GM19397 (cell line): ENCODE data around the gene CYP17A1.
"Not testable (repeated sequence)": the region's sequence is repeated elsewhere in the genome, so short reads cannot be mapped to it uniquely, and the experiment has no call there.

Experiments
- ATAC-seq: cut with Tn5 transposase; IDR thresholded peaks from one replicate; pipeline ENCODE4 v1.9.1; 2021; ENCODE audit warnings: mild to moderate bottlenecking, moderate library complexity; ENCODE audit not compliant: unreplicated experiment

CYP17A1 gene, protein sequence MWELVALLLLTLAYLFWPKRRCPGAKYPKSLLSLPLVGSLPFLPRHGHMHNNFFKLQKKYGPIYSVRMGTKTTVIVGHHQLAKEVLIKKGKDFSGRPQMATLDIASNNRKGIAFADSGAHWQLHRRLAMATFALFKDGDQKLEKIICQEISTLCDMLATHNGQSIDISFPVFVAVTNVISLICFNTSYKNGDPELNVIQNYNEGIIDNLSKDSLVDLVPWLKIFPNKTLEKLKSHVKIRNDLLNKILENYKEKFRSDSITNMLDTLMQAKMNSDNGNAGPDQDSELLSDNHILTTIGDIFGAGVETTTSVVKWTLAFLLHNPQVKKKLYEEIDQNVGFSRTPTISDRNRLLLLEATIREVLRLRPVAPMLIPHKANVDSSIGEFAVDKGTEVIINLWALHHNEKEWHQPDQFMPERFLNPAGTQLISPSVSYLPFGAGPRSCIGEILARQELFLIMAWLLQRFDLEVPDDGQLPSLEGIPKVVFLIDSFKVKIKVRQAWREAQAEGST

DNA sequence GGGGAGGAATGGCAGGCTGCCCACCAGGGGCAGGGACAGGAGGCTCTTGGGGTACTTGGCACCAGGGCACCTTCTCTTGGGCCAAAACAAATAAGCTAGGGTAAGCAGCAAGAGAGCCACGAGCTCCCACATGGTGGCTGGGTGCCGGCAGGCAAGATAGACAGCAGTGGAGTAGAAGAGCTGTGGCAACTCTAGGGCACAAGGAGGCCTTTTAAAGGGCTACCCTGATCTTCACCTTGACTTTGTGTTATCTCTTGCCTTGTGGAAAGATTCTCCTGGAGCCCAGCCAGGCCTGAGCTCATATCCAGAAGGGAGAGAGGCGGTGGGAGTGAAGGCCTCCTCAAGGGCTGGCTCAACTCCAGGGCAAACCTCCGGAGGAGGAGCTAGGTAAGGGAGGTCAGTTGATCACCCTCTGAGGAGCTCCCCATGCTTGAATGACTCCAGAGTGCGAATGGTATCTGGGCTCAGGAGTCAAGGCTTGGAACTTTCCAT is at the start of gene CYP17A1:
TSS of gene CYP17A1 (minus strand) at position 184 of the 492 bp plus-strand sequence. CDS start at position 132, 52 bp downstream.
- ATAC-seq, result no peak

DNA sequence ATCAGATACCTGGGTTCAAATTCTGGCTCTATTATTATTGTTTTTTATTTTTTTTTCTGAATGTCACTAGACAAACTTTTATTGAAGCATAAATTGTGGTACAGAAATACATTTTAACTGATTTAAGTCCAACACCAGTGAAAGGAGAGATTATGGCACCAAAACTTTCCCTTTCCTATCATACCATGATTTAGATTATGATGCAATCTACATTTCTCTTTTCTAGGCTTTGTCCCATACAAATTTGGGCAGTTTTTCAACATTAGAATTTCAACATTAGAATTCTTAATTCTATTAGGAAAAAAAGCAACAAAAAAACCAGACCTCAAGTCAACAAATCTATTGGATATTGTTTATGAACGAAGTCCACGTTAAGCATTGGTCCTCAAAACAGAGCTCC is 43.0 kb upstream of the CYP17A1 start:
- ATAC-seq, result no peak

DNA sequence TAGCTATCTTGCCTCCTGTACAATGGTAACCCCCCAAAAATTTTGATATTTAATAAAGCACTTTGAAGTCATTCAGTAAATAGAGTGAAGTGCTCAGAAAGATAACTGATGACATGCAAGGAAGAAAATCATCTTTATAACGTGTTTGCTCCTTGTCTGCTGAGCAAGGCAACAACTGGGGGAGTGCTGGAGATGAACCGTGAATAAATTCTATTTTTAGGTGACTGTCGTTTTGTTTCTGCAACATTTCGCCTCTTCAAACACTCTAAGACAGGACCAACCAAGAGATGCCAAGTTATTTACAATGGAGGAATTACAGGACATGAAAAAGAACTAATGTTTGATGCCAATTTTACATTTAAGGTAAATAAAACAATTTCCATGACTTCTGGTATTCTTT is 41.4 kb upstream of the CYP17A1 start:
- ATAC-seq, result no peak

DNA sequence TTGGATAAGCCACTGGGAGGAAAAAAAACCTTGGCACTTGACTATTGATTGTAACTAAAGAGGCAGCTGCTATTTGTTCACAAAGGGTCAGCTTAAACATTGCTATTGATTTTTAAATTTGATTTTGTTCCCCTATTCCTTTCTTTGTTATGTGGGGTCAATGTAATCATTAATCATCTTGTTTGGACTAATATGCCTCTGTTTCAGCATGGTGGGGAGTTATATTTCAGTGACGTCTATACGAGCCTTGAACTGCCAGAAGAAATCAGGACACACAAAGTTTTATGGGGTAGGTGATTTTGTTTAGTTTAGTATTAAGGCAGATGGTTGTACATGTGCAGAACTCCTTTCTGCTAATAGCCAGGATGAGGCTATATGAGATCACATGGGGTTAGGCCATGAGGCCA is 39.5 kb upstream of the CYP17A1 start:
- no peak for ATAC-seq

DNA sequence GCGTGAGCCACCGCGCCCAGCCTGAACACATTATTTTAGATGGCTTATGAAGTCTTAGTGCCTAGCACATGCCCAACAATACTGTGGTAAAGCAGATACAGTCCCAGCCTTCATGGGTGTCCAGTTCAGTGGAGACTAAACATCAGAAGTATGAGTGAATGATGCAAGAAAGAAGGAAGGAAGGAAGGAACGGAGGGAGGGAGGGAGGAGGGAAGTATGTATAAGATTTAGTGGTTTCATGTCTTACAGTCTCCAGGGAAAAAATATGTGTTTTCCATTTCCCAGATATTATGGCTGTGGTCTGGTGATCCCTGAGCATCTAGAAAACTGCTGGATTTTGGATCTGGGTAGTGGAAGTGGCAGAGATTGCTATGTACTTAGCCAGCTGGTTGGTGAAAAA is 35.0 kb upstream of the CYP17A1 start:
- ATAC-seq, result no peak

DNA sequence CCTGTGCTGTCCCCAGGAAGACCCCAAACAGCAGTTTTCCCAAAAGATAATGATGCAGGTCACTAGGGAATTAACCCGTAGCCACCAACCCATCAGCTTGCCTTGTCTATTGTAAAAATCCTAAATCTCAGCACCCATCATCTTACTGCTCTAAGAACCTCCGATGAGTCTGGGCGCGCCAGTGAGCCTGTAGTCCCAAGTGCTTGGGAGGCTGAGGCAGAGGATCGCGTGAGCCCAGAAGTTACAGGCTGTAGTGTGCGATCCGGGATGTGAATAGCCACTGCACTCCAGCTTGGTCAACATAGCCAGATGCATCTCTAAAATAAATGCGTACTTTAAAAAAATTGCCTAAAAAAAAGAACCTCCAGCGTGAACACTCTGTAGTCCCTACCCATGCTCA is 33.0 kb upstream of the CYP17A1 start:
- no peak for ATAC-seq

DNA sequence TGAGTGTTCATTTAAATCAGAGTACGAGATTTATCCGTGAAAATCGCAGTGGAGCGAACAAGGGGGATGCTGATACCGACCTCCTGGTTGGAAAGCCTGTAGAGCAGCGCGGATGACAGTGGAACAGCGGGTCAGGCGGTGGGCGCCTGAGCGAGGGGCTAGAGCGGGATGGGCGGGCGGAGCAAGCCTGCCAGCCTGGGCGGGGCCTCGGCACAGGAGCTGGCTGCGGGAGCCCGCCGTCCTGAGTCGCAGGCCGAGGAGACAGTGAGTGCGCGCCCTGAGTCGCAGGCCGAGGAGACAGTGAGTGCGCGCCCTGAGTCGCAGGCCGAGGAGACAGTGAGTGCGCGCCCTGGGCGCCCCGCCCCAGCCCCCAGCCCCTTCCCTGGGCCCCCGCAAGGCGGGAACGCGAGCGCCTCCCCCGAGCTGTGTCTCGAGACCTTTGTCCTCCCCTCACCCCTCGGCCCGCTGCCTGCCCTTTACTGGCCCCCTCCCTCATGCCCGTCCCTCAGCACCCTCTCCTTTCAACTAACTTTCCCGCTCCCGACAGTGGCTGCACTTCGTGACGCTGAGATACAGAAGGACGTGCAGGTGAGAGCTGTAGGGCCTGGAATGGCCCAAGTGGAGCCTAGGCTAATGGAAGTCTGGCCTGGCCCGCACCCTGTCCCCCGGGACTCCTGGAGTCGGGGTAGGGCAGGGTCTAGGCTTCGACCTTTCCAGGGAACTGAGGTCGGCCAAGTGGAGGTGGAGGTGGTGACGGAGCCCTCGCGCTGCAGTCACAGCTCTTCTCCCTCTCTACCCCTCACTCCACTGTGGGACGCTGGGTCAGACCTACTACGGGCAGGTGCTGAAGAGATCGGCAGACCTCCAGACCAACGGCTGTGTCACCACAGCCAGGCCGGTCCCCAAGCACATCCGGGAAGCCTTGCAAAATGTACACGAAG is 32.3 kb upstream of the CYP17A1 start, which contains the start of gene AS3MT:
TSS of gene AS3MT (plus strand) at position 213 of the 941 bp plus-strand sequence. CDS start at position 336, 123 bp downstream.
- ATAC-seq, result no peak

DNA sequence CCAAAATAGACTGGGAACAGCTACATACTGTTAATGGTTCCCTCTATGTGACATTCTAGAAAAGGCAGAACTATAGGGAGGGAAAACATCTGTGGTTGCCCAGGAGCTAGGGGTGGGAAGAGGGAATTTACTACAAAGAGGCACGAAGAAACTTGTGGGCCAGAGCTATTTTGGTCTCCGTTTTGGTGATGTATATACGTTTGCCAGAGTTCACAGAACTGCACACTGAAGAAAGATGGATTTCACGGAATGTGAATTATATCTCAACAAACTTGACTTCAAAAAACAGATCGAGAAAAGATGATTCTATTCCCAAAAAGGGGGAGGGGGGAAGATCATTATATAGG is 31.7 kb upstream of the CYP17A1 start:
- no peak for ATAC-seq

DNA sequence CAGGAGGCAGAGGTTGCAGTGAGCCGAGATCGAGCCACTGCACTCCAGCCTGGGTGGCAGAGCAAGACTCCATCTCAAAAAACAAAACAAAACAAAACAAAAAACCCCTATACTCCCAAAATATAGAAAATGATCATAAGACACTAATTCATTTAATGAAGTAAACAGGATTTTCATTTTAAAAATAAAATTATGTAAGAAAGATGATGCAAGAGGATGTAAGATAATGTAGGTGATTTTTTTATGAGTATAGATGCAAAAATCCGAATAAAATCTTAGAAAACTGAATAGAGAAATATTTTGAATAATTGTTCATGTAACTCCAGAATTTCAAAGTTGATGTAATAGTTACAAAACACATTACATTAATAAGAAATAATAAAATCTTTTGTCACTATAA is 28.4 kb upstream of the CYP17A1 start:
- ATAC-seq, result no peak

DNA sequence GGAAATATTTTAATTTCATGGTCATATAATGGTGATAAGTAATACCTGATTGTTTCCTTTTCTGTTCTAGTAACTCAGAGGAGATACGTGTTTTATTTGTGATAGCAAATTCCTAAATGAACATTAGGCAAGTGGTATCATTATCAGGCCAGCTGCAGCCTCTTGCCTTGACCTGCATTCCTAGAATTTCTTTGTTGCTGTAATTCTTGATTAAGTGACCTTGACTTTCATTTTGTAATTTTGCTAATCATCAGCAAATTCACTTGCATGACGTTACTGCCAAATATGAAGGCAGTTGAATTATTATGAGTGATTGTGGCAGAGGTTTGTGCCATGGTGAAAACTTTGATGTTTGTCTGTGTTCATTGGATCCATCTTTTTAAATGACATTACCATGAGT is 26.4 kb upstream of the CYP17A1 start:
- no peak for ATAC-seq

DNA sequence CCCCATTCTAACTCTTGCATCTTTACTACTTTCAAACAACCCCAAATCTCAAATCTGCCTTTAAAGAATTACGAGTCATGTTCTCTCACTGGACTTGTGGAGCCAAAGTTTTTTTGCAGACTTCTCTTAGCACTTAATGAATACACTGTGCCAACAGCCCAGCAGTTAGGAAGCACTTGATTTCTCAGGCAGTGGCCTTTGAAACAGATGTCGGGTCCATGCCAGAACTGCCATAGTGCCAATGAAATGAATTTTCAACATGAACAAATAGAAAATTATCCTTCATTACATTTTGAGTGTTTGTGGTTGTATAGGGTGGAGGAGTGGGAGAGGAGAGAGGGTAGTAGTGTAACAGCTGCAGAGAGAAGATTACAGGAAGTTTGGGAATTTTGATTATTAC is 22.7 kb upstream of the CYP17A1 start:
- no peak for ATAC-seq

DNA sequence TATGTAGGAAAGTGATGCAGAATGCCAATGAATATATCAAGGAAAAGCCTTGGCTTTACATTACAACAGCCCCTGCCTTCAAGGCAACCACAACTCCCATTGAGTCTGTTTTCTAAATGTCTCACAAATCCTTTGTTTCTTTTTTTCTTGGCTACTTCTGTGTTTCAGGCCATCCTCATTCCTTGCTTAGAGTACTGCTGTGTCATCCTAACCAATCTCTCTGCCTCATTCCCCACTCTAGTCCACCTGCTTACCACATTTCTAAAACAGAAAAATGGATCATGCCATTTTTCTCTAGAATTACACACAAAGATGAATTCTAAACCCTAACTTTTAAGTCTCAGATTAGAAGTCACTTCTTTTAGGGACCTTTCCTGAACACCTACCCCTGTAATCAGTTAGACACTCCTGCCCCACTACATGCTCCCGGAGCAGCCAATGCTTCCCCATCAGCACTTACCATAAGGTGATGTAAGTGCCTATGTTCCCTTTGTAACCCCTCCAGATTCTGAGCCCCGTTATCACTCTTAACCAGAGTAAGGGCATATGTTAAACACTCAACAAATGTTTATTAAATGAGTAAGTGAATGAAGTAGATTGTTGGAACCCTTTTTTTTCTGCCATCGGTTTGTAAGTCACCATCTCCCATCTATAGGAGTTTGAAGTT is 19.7 kb upstream of the CYP17A1 start:
- ATAC-seq, result no peak

DNA sequence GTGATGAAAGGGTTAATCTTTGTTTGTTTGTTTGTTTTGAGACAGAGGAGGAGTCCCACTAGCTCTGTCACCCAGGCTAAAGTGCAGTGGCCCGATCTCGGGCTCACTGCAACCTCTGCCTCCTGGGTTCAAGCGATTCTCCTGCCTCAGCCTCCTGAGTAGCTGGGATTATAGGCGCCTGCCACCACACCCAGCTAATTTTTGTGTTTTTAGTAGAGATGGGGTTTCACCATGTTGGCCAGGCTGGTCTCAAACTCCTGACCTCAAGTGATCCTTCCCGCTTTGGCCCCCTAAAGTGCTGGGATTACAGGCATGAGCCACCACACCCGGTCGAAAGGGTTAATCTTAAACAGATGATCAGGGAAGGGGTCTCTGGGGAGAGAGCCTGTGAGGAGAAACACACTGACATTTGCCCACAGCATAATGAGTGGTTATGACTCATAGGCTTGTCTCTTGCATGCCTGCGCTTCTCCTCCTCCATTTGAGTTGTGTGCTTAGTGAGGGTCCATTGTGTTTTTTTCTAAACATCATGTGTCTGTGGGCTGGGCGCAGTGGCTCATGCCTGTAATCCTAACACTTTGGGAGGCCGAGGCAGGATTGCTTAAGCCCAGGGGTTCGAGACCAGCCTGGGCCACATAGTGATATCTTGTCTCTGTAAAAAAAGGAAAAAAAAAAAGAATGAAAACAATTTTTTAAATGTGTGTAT is 18.7 kb upstream of the CYP17A1 start:
- not testable (repeated sequence) for ATAC-seq

DNA sequence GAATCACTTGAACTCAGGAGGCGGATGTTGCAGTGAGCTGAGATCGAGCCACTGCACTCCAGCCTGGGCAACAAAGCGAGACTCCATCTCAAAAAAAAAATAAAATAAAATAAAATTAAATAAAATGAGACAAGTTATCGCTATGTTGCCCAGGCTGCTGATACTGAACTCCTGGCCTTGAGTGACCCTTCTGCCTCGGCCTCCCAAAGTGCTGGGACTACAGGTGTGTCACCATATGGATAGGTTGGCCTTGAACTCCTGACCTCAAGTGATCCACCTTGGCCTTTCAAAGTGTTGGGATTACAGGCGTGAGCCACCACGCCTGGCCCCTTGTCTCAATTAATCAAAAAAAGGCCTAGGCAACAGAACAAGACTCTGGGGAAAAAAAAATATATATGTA is 16.0 kb upstream of the CYP17A1 start:
- not testable (repeated sequence) for ATAC-seq

DNA sequence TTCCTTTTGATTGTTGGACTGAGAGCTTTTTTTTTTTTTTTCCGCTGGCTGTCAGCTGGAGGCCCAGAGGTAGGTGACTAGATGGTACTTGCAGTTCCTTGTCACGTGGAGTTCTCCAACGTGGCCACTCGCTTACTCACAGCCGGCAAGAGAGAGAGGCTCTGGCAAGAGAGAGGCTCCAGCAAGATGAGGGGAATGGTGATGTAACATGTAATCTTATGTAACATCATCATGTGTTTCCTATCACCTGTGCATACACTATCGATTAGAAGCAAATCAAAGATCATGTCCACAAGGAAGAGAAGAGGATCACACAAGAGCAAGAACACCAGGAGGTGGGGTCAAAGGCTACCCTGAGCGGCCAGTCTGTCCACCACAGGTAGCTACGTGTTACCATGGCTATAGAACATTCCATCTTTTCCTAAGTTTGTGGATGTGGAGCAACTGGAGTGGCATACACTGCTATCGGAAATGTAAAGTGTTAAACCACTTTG is 12.9 kb upstream of the CYP17A1 start:
- no peak for ATAC-seq

DNA sequence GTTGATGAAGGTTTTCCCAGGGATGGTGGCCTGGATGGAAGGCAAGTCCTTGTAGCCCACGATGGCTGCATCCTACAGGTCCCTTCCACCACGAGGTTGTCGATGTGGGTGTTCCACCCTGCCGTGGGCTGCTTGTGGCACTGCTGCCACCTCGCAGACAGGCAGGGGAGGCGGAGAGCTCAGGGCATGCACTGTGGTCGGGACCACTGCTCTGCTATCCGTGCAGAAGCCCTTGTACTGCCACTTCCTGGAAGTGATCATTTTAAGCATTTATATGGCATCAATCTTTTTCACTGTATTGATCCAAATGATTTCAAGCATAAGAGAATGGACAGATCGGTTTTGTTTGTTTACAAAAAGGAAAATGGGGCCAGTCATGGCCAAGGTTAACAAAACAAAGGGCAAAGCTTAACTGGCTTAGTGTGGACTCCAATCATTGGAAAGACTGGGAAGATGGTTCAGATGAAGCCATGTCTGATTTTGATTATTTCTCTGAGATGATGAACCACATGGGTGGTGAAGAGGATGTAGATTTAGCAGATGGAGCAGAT is 8.2 kb upstream of the CYP17A1 start:
- ATAC-seq, result no peak

DNA sequence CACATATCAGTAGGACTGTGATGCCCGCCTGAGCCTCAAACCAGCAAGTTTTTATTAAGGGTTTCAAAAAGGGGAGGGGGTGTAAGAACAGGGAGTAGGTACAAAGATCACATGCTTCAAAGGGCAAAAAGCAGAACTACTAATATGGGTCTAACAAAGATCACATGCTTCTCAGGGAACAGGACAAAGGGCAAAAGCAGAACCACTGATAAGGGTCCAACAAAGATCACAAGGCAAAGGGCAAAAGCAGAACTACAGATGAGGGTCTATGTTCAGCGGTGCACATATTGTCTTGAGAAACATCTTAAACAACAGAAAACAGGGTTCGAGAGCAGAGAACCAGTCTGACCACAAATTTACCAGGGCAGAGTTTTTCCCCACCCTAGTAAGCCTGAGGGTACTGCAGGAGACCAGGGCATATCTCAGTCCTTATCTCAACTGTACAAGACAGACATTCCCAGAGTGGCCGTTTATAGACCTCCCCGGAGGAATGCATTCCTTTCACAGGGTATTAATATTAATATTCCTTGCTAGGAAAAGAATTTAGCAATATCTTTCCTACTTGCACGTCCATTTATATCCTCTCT is 7.1 kb upstream of the CYP17A1 start:
- ATAC-seq, result not testable (repeated sequence)

DNA sequence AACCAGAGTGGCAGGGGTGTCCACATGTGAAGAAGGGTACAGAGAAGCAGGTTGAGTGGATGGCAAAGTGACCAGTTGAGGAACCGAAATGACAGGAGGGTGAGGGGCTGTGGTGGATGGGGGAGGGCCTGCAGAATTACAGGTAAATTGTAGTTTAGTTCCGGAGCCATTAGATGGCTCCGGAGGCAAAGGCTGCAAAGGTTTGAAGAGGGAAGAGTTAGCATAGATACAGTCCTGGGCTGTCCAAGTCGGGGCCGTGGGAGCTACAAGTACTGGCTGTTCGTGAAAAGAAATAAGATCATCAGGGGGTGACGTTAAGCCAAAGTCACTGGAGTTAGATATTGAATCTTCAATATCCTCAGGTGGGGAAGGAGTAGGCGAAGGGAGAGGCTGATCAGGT is 5.9 kb upstream of the CYP17A1 start:
- ATAC-seq, result not testable (repeated sequence)

DNA sequence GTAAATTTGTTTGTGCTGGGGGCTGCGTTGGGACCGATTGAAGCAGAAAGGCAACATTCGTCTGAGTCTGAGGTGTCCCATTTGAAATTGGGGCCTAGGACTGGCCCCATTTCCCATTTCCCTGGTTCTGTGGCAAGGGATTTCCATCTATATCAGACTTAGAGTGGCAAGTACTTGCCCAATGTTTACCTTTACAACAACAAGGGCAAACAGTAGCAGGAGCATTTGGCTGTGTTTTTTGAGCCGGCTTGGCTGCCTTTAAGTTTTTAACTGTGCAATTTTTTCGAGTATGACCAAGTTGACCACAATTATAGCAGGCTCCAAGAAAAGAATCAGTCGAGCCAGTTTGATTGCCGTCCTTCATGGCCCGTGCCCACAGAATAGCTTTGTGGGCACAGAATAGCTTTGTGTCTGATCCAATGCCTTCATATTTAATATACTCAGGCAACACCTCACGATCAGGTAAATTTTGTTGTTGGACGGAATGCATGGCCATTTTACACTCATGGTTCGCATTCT is 4.7 kb upstream of the CYP17A1 start:
- ATAC-seq, result no peak
